K562 (cell line): ENCODE results near the gene JMJD1C. TPM values are rescaled to one million over a fixed set of nuclear protein-coding genes. Genes with fewer than 3 reads are reported as not detected.

Experiments
- ATF6 ChIP-seq: sonication (generic); formaldehyde crosslinking; IDR thresholded peaks from 2 replicates; pipeline ENCODE4 v1.4.0; 2020; ENCODE audit warnings: mild to moderate bottlenecking, missing genetic modification reagents
- CEBPG ChIP-seq, 3 experiments: fragments of 200-800 bp in 1 of 3; sonication (Bioruptor generic) in 1 of 3; sonication (generic) in 1 of 3; formaldehyde crosslinking in 1 of 3; IDR thresholded peaks in 2 of 3; conservative IDR thresholded peaks in 1 of 3; 2 replicates each; pipeline versions ENCODE4 v1.6.1 to v1.8.0; 2016 to 2022; ENCODE audit warnings: missing compliant biosample characterization in 2 of 3, missing genetic modification characterization in 2 of 3, mild to moderate bottlenecking in 1 of 3, missing genetic modification reagents in 1 of 3
- CLOCK ChIP-seq: fragments of 250-450 bp; sonication (Bioruptor Pico); IDR thresholded peaks from 2 replicates; pipeline ENCODE4 v1.4.0; 2020; ENCODE audit warnings: mild to moderate bottlenecking, moderate library complexity, borderline replicate concordance
- CSDE1 ChIP-seq, 2 experiments: fragments of 450-650 bp; IDR thresholded peaks; 2 replicates each; pipeline ENCODE4 v1.6.1; 2016; ENCODE audit warnings: mild to moderate bottlenecking in 1 of 2
- E2F5 ChIP-seq: sonication (generic); formaldehyde crosslinking; IDR thresholded peaks from 2 replicates; pipeline ENCODE4 v1.8.0; 2022; ENCODE audit warnings: mild to moderate bottlenecking, missing genetic modification reagents
- FOXP1 ChIP-seq: sonication (generic); formaldehyde crosslinking; IDR thresholded peaks from 2 replicates; pipeline ENCODE4 v1.8.0; 2022; ENCODE audit warnings: mild to moderate bottlenecking, missing genetic modification reagents
- GTF2E2 ChIP-seq: fragments of 200-800 bp; sonication (Bioruptor generic); IDR thresholded peaks from 2 replicates; pipeline ENCODE4 v1.6.1; 2016; ENCODE audit warnings: missing genetic modification characterization, missing compliant biosample characterization
- HDGF ChIP-seq: fragments of 450-650 bp; IDR thresholded peaks from 2 replicates; pipeline ENCODE4 v1.6.1; 2016
- KLF10 ChIP-seq: fragments of 250-450 bp; sonication (Bioruptor Pico); IDR thresholded peaks from 2 replicates; pipeline ENCODE4 v1.6.1; 2021; ENCODE audit warnings: matching md5 sums
- MCM2 ChIP-seq: fragments of 450-650 bp; IDR thresholded peaks from 2 replicates; pipeline ENCODE4 v1.6.1; 2017; ENCODE audit warnings: low read depth, mild to moderate bottlenecking
- MEF2A ChIP-seq: IDR thresholded peaks from 2 replicates; pipeline ENCODE4 v1.6.1; 2011; ENCODE audit warnings: low read depth, mild to moderate bottlenecking, low read length, moderate library complexity; ENCODE audit not compliant: control insufficient read depth
- MTA1 ChIP-seq: fragments of 450-650 bp; IDR thresholded peaks from 2 replicates; pipeline ENCODE4 v1.6.1; 2017; ENCODE audit warnings: borderline replicate concordance
- RBM15 ChIP-seq: fragments of 200-400 bp; formaldehyde crosslinking; IDR thresholded peaks from 2 replicates; pipeline ENCODE4 v1.6.1; 2018; ENCODE audit warnings: mild to moderate bottlenecking, low read length, moderate library complexity; ENCODE audit not compliant: insufficient read depth
- SRF ChIP-seq, 2 experiments: fragments of 250-450, 450-650 bp in 1 of 2; sonication (Bioruptor Pico) in 1 of 2; sonication (generic) in 1 of 2; formaldehyde crosslinking; IDR thresholded peaks; 2 replicates each; pipeline versions ENCODE4 v1.5.0 to v1.5.1; 2020 to 2022; ENCODE audit warnings: mild to moderate bottlenecking in 1 of 2, missing genetic modification reagents in 1 of 2
- SRSF1 ChIP-seq: fragments of 200-400 bp; formaldehyde crosslinking; IDR thresholded peaks from 2 replicates; pipeline ENCODE4 v1.6.1; 2017; ENCODE audit warnings: mild to moderate bottlenecking, low read depth, low read length, moderate library complexity
- TARDBP ChIP-seq: fragments of 450-650 bp; IDR thresholded peaks from 2 replicates; pipeline ENCODE4 v1.6.1; 2016
- USF1 ChIP-seq: sonication (generic); formaldehyde crosslinking; IDR thresholded peaks from 2 replicates; pipeline ENCODE4 v1.9.0; 2022; ENCODE audit warnings: mild to moderate bottlenecking, missing genetic modification reagents
- XRCC5 ChIP-seq: fragments of 200-400 bp; formaldehyde crosslinking; IDR thresholded peaks from 2 replicates; pipeline ENCODE4 v1.6.1; 2017; ENCODE audit warnings: low read depth, mild to moderate bottlenecking, low read length
- ZNF398 ChIP-seq: fragments of 250-450 bp; sonication (Bioruptor Pico); IDR thresholded peaks from 2 replicates; pipeline ENCODE4 v1.8.0; 2021; ENCODE audit warnings: moderate library complexity, mild to moderate bottlenecking, inconsistent platforms
- ZNF445 ChIP-seq: fragments of 250-450 bp; sonication (Bioruptor Pico); IDR thresholded peaks from 2 replicates; pipeline ENCODE4 v1.4.0; 2020; ENCODE audit warnings: low read depth, mild to moderate bottlenecking, moderate library complexity
- polyA plus RNA-seq, 8 experiments: library from polyadenylated mRNA; depleted of rRNA in 4 of 8; stranded (reverse) in 5 of 8; unstranded in 3 of 8; fragments of >200 nt; fragmentation: Nextera tagmentation in 2 of 8; fragmentation: Illumina TruSeq in 1 of 8; extraction: Ambion mirVana in 2 of 8; extraction: Trizol in 1 of 8; gene quantifications; 2 replicates each; pipeline versions ENCODE4 v1.2.1 to v1.2.3, GENCODE V29; 2011 to 2014; ENCODE audit warnings: inconsistent platforms in 1 of 8, missing spikeins in 1 of 8
- total RNA-seq, 7 experiments: library from RNA; depleted of rRNA in 6 of 7; stranded (reverse); fragments of >200 nt in 6 of 7; fragmentation: Illumina TruSeq in 2 of 7; extraction: Trizol in 2 of 7; gene quantifications; 2 replicates each; pipeline versions ENCODE4 v1.2.1 to v1.2.3, GENCODE V29; 2011 to 2021; ENCODE audit warnings: low replicate concordance in 1 of 7

Gene JMJD1C
- total and polyA plus RNA-seq, 9 of the 15 experiments (the other 6 are each of a cell fraction or from before 2014, with no cell fraction given), result 25.3 to 68.0 (median 47.2) TPM

- TF ChIP-seq CLOCK (CRISPR knock-in tag) (no peak), FOXP1 (no peak), E2F5 (CRISPR knock-in tag) (no peak), SRSF1 (no peak), GTF2E2 (tag) (no peak), XRCC5 (no peak), ZNF445 (no peak), TARDBP (no peak), SRF (CRISPR knock-in tag; IDR thresholded peaks at IDR 0.05) (no peak), CEBPG (CRISPR knock-in tag; IDR thresholded peaks at IDR 0.05) (no peak), CEBPG (tag; conservative IDR thresholded peaks at IDR 0.05 in 1 of 2, IDR thresholded peaks at IDR 0.05 in 1 of 2) (no peak), MTA1 (no peak), RBM15 (no peak), CSDE1 (IDR thresholded peaks at IDR 0.05) (0 out of 4 replicates have a peak, but pooled peaks of 1 of the 2 experiments have one; percentile 65), ZNF398 (CRISPR knock-in tag) (no peak), MEF2A (no peak), USF1 (no peak), ATF6 (CRISPR knock-in tag) (no peak), HDGF (no peak), MCM2 (no peak), KLF10 (CRISPR knock-in tag) (no peak)
Measured at GRCh38 chr10:63268149-63268797, 197.5 kb downstream of the JMJD1C start (continued).
